Thymus (tissue), 11 donors: ENCODE data around the gene CLSTN2. TPM values are rescaled to one million over a fixed set of nuclear protein-coding genes. Genes with fewer than 3 reads are reported as not detected.

Experiments used
- DNase-seq, 9 donors: peaks; one replicate each; pipeline ENCODE4 v3.0.0-alpha.2; 2013; ENCODE audit warnings: low spot score in 9 of 9, low read depth in 6 of 9, missing footprints in 1 of 9
- H3K27ac ChIP-seq, 2 donors: one replicate each; pipeline ENCODE4 v1.5.1; 2013; ENCODE audit warnings: control low read depth in 1 of 2, low read depth in 1 of 2, low read length in 1 of 2, mild to moderate bottlenecking in 1 of 2, moderate library complexity in 1 of 2
- H3K27me3 ChIP-seq, 2 donors: one replicate each; pipeline ENCODE4 v1.5.1; 2013; ENCODE audit warnings: low read length in 1 of 2; ENCODE audit not compliant: control insufficient read depth in 2 of 2, insufficient read depth in 1 of 2
- H3K36me3 ChIP-seq, 2 donors: one replicate each; pipeline ENCODE4 v1.5.1; 2013; ENCODE audit warnings: low read length in 1 of 2, mild to moderate bottlenecking in 1 of 2, moderate library complexity in 1 of 2; ENCODE audit not compliant: control insufficient read depth in 2 of 2, insufficient read depth in 2 of 2
- H3K4me1 ChIP-seq, 2 donors: one replicate each; pipeline ENCODE4 v1.5.1; 2013; ENCODE audit warnings: low read length in 2 of 2; ENCODE audit not compliant: control insufficient read depth in 2 of 2, insufficient read depth in 2 of 2
- H3K4me3 ChIP-seq, 2 donors: one replicate each; pipeline ENCODE4 v1.5.1; 2013; ENCODE audit warnings: low read length in 2 of 2, control low read depth in 1 of 2, mild to moderate bottlenecking in 1 of 2
- H3K9me3 ChIP-seq, 2 donors: one replicate each; pipeline ENCODE4 v1.5.1; 2013; ENCODE audit warnings: low read length in 1 of 2, mild to moderate bottlenecking in 1 of 2; ENCODE audit not compliant: control insufficient read depth in 2 of 2, insufficient read depth in 1 of 2
- WGBS: extraction: QIAGEN DNeasy Blood & Tissue Kit; methylation state at CpG from one replicate; pipeline ENCODE4 v1.1.7; 2013; 5-methylcytosine and 5-hydroxymethylcytosine counted together
- polyA plus RNA-seq: library from polyadenylated mRNA; stranded (reverse); fragments of 200-250 nt; gene quantifications from one replicate; pipeline ENCODE4 v1.2.3, GENCODE V29; 2013
- total RNA-seq: library from RNA; stranded (reverse); fragments of 120-200 nt; gene quantifications from one replicate; pipeline ENCODE4 v1.2.4, GENCODE V29; 2013
- donor health status: healthy.

Gene CLSTN2
- total and polyA plus RNA-seq, 2 donors, result 0.25 to 0.61 TPM

DNA sequence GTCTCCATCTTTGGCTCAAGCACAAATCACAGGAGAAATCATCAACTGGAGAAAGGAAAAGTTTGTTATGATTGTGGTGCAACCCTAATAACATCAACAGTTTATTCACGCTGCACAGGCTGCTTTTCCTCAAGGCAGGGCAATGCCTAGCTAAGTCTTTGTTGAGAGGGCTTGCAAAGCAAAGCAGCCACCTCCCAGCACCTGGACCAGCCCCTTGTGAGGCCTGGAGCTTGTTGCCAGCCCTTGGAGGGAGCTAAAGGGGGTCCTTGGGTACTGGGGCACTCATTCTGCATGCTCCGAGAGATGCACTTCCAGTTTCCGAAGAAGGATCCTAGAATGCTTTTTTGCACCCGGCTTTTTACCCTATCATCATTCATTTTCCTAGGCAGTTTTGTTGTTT, 288.2 kb downstream of the CLSTN2 start:
- no peak overlapping the region for H3K4me3 ChIP-seq
- 66% methylated on average over 4 of the region's 4 CpGs for WGBS
- DNase-seq, result no peak
- no peaks in the 10 kb centered on the region for H3K4me1 ChIP-seq
- H3K27ac ChIP-seq, result no peak overlapping the region
- no peaks in the 10 kb centered on the region for H3K9me3 ChIP-seq
- H3K36me3 ChIP-seq, result no peaks in the 10 kb centered on the region
- no peaks in the 10 kb centered on the region for H3K27me3 ChIP-seq

DNA sequence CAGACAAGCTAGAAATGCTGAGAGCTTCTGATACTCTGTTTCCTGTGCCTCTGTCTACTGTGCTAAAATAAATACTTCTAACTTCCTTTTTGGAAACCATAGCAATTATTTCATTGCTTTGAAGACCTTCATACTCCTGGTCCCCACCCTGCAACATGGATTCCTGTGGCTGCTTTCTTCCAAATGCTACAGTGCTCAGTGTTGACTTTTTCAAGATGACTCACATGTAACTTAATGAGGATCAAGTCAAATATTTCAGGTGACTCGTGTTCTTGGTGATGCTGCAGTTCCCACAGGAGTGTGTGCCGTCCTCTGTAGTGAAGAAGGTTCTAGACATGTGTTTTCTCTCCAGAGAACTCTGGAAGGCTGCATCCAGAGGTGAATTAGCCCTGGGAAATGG, 288.6 kb downstream of the CLSTN2 start:
- Histone ChIP-seq H3K9me3 (no peaks in the 10 kb centered on the region), H3K36me3 (no peaks in the 10 kb centered on the region), H3K4me3 (no peak overlapping the region), H3K27me3 (no peaks in the 10 kb centered on the region), H3K4me1 (no peaks in the 10 kb centered on the region), H3K27ac (no peak overlapping the region)
- no peak for DNase-seq
- 78% methylated on average over 2 of the region's 2 CpGs for whole genome bisulfite sequencing

DNA sequence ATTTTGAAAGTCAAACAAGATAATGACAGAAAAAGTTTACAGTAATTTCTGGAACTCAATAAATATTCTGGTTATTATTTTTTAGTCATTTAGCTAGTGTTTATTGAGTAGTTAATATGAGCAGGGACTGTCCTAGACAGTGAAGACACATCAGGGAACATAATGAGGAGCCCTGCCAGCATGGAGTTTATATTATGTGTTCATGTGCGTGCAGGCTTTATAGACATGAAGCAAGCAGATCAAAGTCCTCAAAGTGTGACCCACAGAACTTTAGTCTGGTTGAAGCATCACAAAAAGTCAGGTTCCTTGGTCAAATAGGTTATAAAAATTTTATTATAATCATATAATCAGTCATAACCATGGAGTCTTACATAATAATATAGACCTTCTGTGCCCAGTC, 289.3 kb downstream of the CLSTN2 start:
- no peak for DNase-seq
- no peaks in the 10 kb centered on the region for H3K36me3 ChIP-seq
- H3K4me1 ChIP-seq, result no peaks in the 10 kb centered on the region
- no peaks in the 10 kb centered on the region for H3K27me3 ChIP-seq
- no peak overlapping the region for H3K4me3 ChIP-seq
- WGBS, result 95% methylated on average over 1 of the region's 1 CpG
- H3K27ac ChIP-seq, result no peak overlapping the region
- no peaks in the 10 kb centered on the region for H3K9me3 ChIP-seq

DNA sequence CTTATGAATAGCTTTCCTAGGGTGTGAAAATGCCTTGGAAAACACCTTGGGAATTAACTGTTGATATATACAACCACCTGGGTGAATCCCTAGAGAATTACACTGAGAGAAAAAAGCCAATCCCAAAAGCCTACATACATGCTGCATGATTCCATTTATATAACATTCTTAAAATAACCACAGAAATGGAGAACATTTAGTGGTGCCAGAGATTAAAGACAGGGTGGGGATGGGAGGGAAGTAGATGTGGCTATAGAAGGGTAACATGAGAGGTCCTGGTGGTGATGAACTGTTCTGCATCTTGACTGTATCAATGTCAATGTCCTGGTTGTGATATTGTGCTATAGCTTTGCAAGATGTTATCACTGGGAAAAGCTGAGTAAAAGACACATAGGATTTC, 291.0 kb downstream of the CLSTN2 start:
- Histone ChIP-seq H3K4me3 (no peak overlapping the region), H3K9me3 (no peaks in the 10 kb centered on the region), H3K27me3 (no peaks in the 10 kb centered on the region), H3K36me3 (no peaks in the 10 kb centered on the region), H3K4me1 (no peaks in the 10 kb centered on the region), H3K27ac (no peak overlapping the region)
- no peak for DNase-seq

DNA sequence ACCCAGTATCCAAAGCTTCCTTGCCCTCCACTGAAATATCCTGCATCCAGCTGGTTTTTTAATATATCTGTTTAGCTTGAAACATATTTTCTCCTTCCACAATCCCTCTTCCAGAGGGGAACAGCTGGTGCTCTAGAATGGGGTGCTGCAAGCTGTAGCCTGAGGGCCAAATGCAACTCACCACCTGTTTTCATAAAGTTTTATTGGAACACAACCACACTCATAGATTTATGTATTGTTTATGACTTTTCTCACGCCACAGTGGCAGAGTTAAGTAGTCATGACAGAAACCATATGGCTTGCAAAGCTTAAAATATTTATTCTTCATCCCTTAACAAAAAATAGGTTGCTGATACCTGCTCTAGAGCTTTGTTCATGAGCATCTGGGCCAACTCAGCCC, 298.7 kb downstream of the CLSTN2 start:
- no peaks in the 10 kb centered on the region for H3K27me3 ChIP-seq
- no peaks in the 10 kb centered on the region for H3K9me3 ChIP-seq
- H3K36me3 ChIP-seq, result no peaks in the 10 kb centered on the region
- no peak for DNase-seq
- H3K4me3 ChIP-seq, result no peak overlapping the region
- WGBS, result 93% methylated on average over 1 of the region's 1 CpG
- H3K4me1 ChIP-seq, result no peaks in the 10 kb centered on the region
- no peak overlapping the region for H3K27ac ChIP-seq

DNA sequence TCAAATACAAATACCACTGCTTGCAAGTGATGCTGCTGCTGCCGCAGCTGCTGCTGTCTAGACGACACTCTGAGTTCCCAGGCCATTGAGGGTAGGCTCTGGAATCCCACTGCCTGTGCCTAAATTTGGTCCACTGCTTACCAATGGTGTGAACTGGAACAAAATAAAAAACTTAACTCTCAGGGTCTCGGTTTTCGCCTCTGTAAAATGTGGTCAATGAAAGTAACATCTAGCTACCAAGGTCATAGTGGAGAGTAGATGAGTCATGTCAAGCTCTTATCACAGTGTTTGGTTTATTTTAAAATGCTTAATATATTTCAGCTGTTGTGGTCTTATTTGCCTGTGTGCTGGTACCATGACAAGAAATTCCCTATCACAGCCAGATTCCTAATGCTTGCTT, 299.3 kb downstream of the CLSTN2 start:
- DNase-seq, result no peak
- 92% methylated on average over 4 of the region's 4 CpGs for WGBS
- H3K4me1 ChIP-seq, result no peaks in the 10 kb centered on the region
- no peaks in the 10 kb centered on the region for H3K27me3 ChIP-seq
- H3K27ac ChIP-seq, result no peak overlapping the region
- no peak overlapping the region for H3K4me3 ChIP-seq
- H3K9me3 ChIP-seq, result no peaks in the 10 kb centered on the region
- no peaks in the 10 kb centered on the region for H3K36me3 ChIP-seq

DNA sequence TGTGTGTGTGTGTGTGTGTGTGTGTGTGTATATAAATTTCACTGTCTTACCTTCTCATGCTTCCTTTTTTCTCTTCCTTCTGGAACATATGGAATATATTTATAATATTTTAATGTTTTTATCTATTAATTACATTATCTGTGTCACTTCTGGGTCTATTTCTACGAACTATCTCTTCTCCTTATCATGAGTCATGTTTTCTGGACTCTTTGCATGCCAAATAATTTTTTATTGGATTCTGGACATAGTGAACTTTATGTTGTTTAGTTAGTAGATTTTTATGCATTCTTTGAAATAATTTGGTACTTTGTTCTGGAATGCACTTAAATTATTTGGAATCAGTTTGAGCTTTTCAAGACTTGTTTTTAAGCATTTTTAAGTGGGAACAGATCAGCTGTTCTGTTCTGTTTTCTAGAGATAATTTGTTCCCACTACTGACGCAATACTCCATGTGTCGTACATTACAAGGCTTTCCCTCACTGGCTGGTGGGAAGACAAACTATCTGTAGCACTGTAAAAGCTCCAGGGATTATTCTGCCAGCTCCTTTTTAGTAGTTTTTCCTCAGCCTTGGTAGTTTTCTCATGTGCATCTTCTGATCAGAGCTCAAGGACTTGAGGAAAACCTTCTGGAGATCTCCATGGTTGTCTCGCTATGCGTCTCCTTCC, 302.0 kb downstream of the CLSTN2 start:
- no peaks in the 10 kb centered on the region for H3K4me1 ChIP-seq
- no peaks in the 10 kb centered on the region for H3K36me3 ChIP-seq
- 89% methylated on average over 5 of the region's 5 CpGs for WGBS
- H3K27ac ChIP-seq, result no peak overlapping the region
- H3K9me3 ChIP-seq, result no peaks in the 10 kb centered on the region
- no peak overlapping the region for H3K4me3 ChIP-seq
- no peaks in the 10 kb centered on the region for H3K27me3 ChIP-seq
- DNase-seq, result no peak

DNA sequence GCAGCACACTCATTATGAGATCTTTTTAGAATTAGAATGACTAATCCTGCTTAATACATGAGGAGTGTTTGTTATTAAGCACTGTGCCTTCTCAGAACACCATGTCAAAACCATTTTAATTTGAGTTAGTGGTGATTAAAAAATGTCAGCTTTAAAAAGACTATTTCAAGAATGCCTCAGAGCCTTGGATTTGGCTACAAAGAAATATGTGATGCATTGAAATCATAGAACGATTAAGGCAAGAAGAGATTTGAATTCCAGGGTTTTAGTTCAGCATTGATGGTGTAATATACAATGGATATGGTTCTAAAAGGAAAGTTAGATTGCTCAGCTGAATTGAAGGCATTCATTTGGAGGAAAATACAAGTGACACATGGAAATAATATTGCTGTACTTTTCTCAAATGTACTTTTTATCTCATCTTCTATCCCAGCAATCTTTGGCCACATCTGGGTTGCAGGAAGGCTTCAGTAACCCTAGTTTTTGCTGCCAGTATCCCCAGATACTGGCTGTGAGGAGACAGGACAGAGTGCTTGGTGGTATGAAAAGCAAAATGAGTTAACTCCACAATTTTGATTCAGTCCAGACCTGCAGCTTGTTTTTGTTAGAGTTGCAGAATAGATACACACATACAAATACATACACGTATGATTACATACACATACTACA, 303.8 kb downstream of the CLSTN2 start:
- 91% methylated on average over 2 of the region's 2 CpGs for WGBS
- H3K36me3 ChIP-seq, result no peaks in the 10 kb centered on the region
- no peaks in the 10 kb centered on the region for H3K27me3 ChIP-seq
- no peak overlapping the region for H3K27ac ChIP-seq
- DNase-seq, result no peak
- H3K9me3 ChIP-seq, result no peaks in the 10 kb centered on the region
- H3K4me1 ChIP-seq, result no peaks in the 10 kb centered on the region
- no peak overlapping the region for H3K4me3 ChIP-seq

DNA sequence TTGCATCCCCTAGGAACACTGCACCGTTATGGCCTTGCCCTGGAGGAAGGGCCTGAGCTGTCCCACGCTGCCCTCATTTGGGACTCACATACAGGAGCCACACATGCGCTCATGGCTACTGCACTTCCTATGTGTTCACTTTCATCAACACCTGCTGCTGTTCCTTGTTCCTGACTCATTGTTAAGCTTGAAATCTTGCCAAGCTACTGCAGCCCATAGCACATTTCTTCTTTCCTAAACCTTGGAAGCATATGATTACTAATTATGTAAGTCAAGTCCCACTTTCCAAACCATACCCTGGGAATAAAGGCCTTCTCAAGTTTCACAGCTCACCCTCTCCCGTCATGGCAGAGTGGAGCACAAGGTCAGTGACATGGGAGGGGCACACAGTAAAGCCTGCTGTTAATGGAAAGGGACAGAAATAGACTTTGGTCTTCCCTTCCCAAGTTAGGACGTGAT, 307.9 kb downstream of the CLSTN2 start:
- H3K27me3 ChIP-seq, result no peaks in the 10 kb centered on the region
- 82% methylated on average over 5 of the region's 5 CpGs for WGBS
- no peaks in the 10 kb centered on the region for H3K4me1 ChIP-seq
- DNase-seq, result no peak
- H3K36me3 ChIP-seq, result no peaks in the 10 kb centered on the region
- H3K9me3 ChIP-seq, result no peaks in the 10 kb centered on the region
- no peak overlapping the region for H3K27ac ChIP-seq
- H3K4me3 ChIP-seq, result no peak overlapping the region
